IMR-90 (cell line): ENCODE results near the gene OR2W1. TPM values are rescaled to one million over a fixed set of nuclear protein-coding genes. Genes with fewer than 3 reads are reported as not detected.

Source experiments
- ATAC-seq: fragments of 200-7000 bp; cut with Tn5 transposase; 2 replicates; pipeline ENCODE4 v1.9.1; 2020; ENCODE audit warnings: low read depth, mild to moderate bottlenecking, moderate library complexity
- BruUV-seq: library from RNA; stranded (reverse); fragments of 400-500 nt; replicated peaks from 2 replicates; lab custom pipeline; 2021; lab: Mats Ljungman, UMichigan
- CTCF ChIA-PET: fragments of 300-600 bp; formaldehyde crosslinking; extraction: SDS; loops from one replicate; lab custom pipeline; 2021; ENCODE audit warnings: antibody characterized with exemption; lab: Yijun Ruan, JAX
- POLR2A ChIA-PET: fragments of 300-600 bp; sonication (Branson Sonifier 250); formaldehyde crosslinking; loops from one replicate; lab custom pipeline; 2022; ENCODE audit warnings: antibody characterized with exemption; ENCODE audit not compliant: unreplicated experiment; lab: Charles Lee
- DNase-seq: peaks from one replicate; pipeline ENCODE4 v3.0.0; 2013
- H2AFZ ChIP-seq: replicated peaks from 2 replicates; pipeline ENCODE3; 2013; ENCODE audit warnings: low read length, mild to moderate bottlenecking; ENCODE audit not compliant: poor library complexity
- H2AK5ac ChIP-seq: 2 replicates; pipeline ENCODE4 v1.6.1; 2013; ENCODE audit warnings: low read depth, low read length, inconsistent platforms
- H2AK9ac ChIP-seq: replicated peaks from 2 replicates; pipeline ENCODE3; 2013; ENCODE audit warnings: mild to moderate bottlenecking, low read depth, low read length, moderate library complexity; ENCODE audit not compliant: poor library complexity
- H2BK120ac ChIP-seq: 2 replicates; pipeline ENCODE4 v1.6.1; 2013; ENCODE audit warnings: low read depth, low read length, inconsistent platforms
- H2BK15ac ChIP-seq: 3 replicates; pipeline ENCODE4 v1.6.1; 2013; ENCODE audit warnings: low read depth, low read length, inconsistent platforms
- H2BK20ac ChIP-seq: 2 replicates; pipeline ENCODE4 v1.6.1; 2013; ENCODE audit warnings: low read depth, mild to moderate bottlenecking, inconsistent platforms, low read length, moderate library complexity
- H2BK5ac ChIP-seq: 2 replicates; pipeline ENCODE4 v1.6.1; 2013; ENCODE audit warnings: mild to moderate bottlenecking, low read depth, low read length, inconsistent platforms; ENCODE audit not compliant: poor library complexity, severe bottlenecking
- H3K14ac ChIP-seq: replicated peaks from 2 replicates; pipeline ENCODE4 v1.6.1; 2013; ENCODE audit warnings: low read depth, low read length, inconsistent platforms
- H3K18ac ChIP-seq: 2 replicates; pipeline ENCODE4 v1.6.1; 2013; ENCODE audit warnings: low read depth, low read length, control low read depth
- H3K23ac ChIP-seq: 2 replicates; pipeline ENCODE4 v1.6.1; 2013; ENCODE audit warnings: low read depth, low read length, inconsistent platforms
- H3K27ac ChIP-seq: 2 replicates; pipeline ENCODE4 v1.5.1; 2013; ENCODE audit warnings: mild to moderate bottlenecking, control low read depth, low read length; ENCODE audit not compliant: insufficient read depth
- H3K27me3 ChIP-seq: 2 replicates; pipeline ENCODE4 v1.6.1; 2013; ENCODE audit warnings: low read length; ENCODE audit not compliant: control insufficient read depth, insufficient read depth
- H3K36me3 ChIP-seq: 2 replicates; pipeline ENCODE4 v1.6.1; 2013; ENCODE audit warnings: low read length, mixed read lengths; ENCODE audit not compliant: control insufficient read depth, insufficient read depth
- H3K4ac ChIP-seq: 2 replicates; pipeline ENCODE4 v1.6.1; 2013; ENCODE audit warnings: low read depth, low read length, inconsistent platforms
- H3K4me1 ChIP-seq: 2 replicates; pipeline ENCODE4 v1.6.1; 2013; ENCODE audit warnings: low read length, mixed read lengths; ENCODE audit not compliant: control insufficient read depth, insufficient read depth
- H3K4me2 ChIP-seq: 2 replicates; pipeline ENCODE4 v1.6.1; 2013; ENCODE audit warnings: low read depth, mild to moderate bottlenecking, control low read depth, low read length, moderate library complexity
- H3K4me3 ChIP-seq: 2 replicates; pipeline ENCODE4 v1.5.1; 2013; ENCODE audit warnings: low read depth, mild to moderate bottlenecking, control low read depth, low read length, moderate library complexity; ENCODE audit not compliant: insufficient read depth
- H3K56ac ChIP-seq: 2 replicates; pipeline ENCODE4 v1.6.1; 2013; ENCODE audit warnings: low read length, inconsistent platforms; ENCODE audit not compliant: insufficient read depth; ENCODE audit errors: extremely low read depth
- H3K79me1 ChIP-seq, 2 experiments: 2 replicates each; pipeline ENCODE4 v1.6.1; 2013; ENCODE audit warnings: low read length in 2 of 2, inconsistent platforms in 1 of 2, low read depth in 1 of 2
- H3K9ac ChIP-seq: 2 replicates; pipeline ENCODE4 v1.6.1; 2013; ENCODE audit warnings: low read depth, low read length, control low read depth
- H3K9me1 ChIP-seq: 2 replicates; pipeline ENCODE4 v1.6.1; 2013; ENCODE audit warnings: low read length, inconsistent platforms; ENCODE audit not compliant: insufficient read depth
- H3K9me3 ChIP-seq: 2 replicates; pipeline ENCODE4 v1.6.1; 2013; ENCODE audit warnings: low read length; ENCODE audit not compliant: control insufficient read depth, insufficient read depth
- H4K20me1 ChIP-seq: 2 replicates; pipeline ENCODE4 v1.6.1; 2013; ENCODE audit warnings: low read length, inconsistent platforms; ENCODE audit not compliant: insufficient read depth
- H4K5ac ChIP-seq: 2 replicates; pipeline ENCODE4 v1.6.1; 2013; ENCODE audit warnings: mild to moderate bottlenecking, low read depth, low read length, control low read depth
- H4K8ac ChIP-seq, 2 experiments: 2 replicates each; pipeline ENCODE4 v1.6.1; 2013; ENCODE audit warnings: low read depth in 2 of 2, low read length in 2 of 2, control low read depth in 1 of 2, inconsistent platforms in 1 of 2
- H4K91ac ChIP-seq: 2 replicates; pipeline ENCODE4 v1.6.1; 2013; ENCODE audit warnings: low read depth, low read length, inconsistent platforms; ENCODE audit not compliant: insufficient read depth
- CEBPB ChIP-seq: IDR thresholded peaks from 2 replicates; pipeline ENCODE4 v1.6.1; 2012; ENCODE audit warnings: low read depth, low read length, improper control_type of control experiment
- CTCF ChIP-seq: conservative IDR thresholded peaks from 2 replicates; pipeline ENCODE4 v1.5.1; 2012; ENCODE audit warnings: mild to moderate bottlenecking, low read depth, low read length, improper control_type of control experiment
- FOS ChIP-seq: fragments of 150-350 bp; IDR thresholded peaks from 2 replicates; pipeline ENCODE4 v1.6.1; 2016; ENCODE audit warnings: low read depth, low read length
- MAFK ChIP-seq: IDR thresholded peaks from 2 replicates; pipeline ENCODE4 v1.6.1; 2012; ENCODE audit warnings: low read depth, low read length, improper control_type of control experiment
- MAZ ChIP-seq: IDR thresholded peaks from 2 replicates; pipeline ENCODE4 v1.6.1; 2012; ENCODE audit warnings: low read depth, mild to moderate bottlenecking, low read length, improper control_type of control experiment, moderate library complexity, borderline replicate concordance
- NFE2L2 ChIP-seq: fragments of 150-350 bp; IDR thresholded peaks from 2 replicates; pipeline ENCODE4 v1.6.1; 2016; ENCODE audit warnings: low read depth, mild to moderate bottlenecking, low read length
- RAD21 ChIP-seq: IDR thresholded peaks from 2 replicates; pipeline ENCODE4 v1.6.1; 2012; ENCODE audit warnings: low read length, improper control_type of control experiment
- RFX5 ChIP-seq: IDR thresholded peaks from 2 replicates; pipeline ENCODE4 v1.8.0; 2012; ENCODE audit warnings: low read depth, mild to moderate bottlenecking, low read length, moderate library complexity
- SMC3 ChIP-seq: fragments of 150-350 bp; IDR thresholded peaks from 2 replicates; pipeline ENCODE4 v1.6.1; 2016; ENCODE audit warnings: low read depth, mild to moderate bottlenecking, antibody characterized with exemption, low read length, moderate library complexity
- USF2 ChIP-seq: fragments of 150-350 bp; IDR thresholded peaks from 2 replicates; pipeline ENCODE4 v1.6.1; 2017; ENCODE audit warnings: mild to moderate bottlenecking, antibody characterized with exemption, low read length, low read depth
- WGBS, 2 experiments: methylation state at CpG; one replicate each; pipeline versions ENCODE4 v1.1.5 to v1.1.7; 2013; ENCODE audit warnings: missing lambda C conversion rate in 2 of 2; ENCODE audit not compliant: insufficient read length in 1 of 2; ENCODE audit errors: extremely low coverage in 2 of 2; 5-methylcytosine and 5-hydroxymethylcytosine counted together
- dilution Hi-C: fragments of 300-500 bp; cut with HindIII; formaldehyde crosslinking; loops from one replicate; pipeline ENCODE4 v1.14.3; 2018; ENCODE audit warnings: low sequenced_read_pairs; ENCODE audit not compliant: unreplicated experiment
- in situ Hi-C: fragments of 300-500 bp; cut with MboI; formaldehyde crosslinking; loops from 3 replicates; pipeline ENCODE4 v1.14.3; 2019; ENCODE audit warnings: low sequenced_read_pairs, inconsistent platforms, mixed read lengths
- intact Hi-C: fragments of 100-400 bp; cut with micrococcal nuclease; formaldehyde crosslinking; loops from 2 replicates; pipeline ENCODE4 v1.10.0; 2022
- polyA plus RNA-seq, 3 experiments: library from polyadenylated mRNA; depleted of rRNA; stranded (reverse); fragments of >200 nt; gene quantifications; 2 replicates each; pipeline ENCODE4 v1.2.3, GENCODE V29; 2012; ENCODE audit warnings: low replicate concordance in 1 of 3
- total RNA-seq: library from RNA; depleted of rRNA; stranded (reverse); fragments of >200 nt; gene quantifications from 2 replicates; pipeline ENCODE4 v1.2.3, GENCODE V29; 2012
- TF ChIP-seq, protein P1 (sequence below): fragments of 150-350 bp; IDR thresholded peaks from 2 replicates; pipeline ENCODE4 v1.6.1; 2016; ENCODE audit warnings: low read depth, mild to moderate bottlenecking, low read length, moderate library complexity, borderline replicate concordance

The OR2W1 gene
- total and polyA plus RNA-seq, 2 of the 4 experiments (the other 2 are of a cell fraction): not detected

DNA sequence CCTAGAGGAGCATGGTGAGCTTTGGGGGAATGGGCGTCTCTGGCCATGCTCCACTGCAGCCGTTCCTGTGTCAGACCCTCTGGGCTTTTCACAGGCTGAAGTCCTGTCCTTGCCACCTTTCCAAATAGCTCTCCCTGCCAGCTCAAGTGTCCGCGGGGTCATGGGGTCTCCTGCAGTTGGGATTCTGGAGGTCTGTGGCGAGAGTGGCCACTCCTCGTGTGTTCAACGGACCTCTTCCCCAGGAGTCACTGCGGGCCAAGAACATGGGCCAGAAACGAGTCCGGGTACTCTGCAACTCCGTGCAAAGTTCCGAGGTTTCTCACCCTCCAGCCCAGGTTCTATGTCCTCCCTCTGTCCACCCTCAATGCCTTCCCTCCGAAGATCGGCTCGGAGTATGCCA, 37.5 kb upstream of the OR2W1 start:
- BruUV-seq: no TSS peak
- Histone ChIP-seq H2AK9ac (no peak overlapping the region), H3K4me1 (no peaks in the 10 kb centered on the region), H4K20me1 (no peaks in the 10 kb centered on the region), H3K9ac (no peak overlapping the region), H3K14ac (no peak overlapping the region), H3K18ac (no peak overlapping the region), H2AK5ac (no peak overlapping the region), H4K91ac (no peak overlapping the region), H3K27ac (no peak overlapping the region), H3K9me3 (peaks cover 9% of the 10 kb centered on the region), H4K8ac (no peak overlapping the region), H3K4ac (no peak overlapping the region), H3K4me3 (no peak overlapping the region), H2BK15ac (no peak overlapping the region), H3K79me1 (no peaks in the 10 kb centered on the region), H3K4me2 (no peak overlapping the region), H2BK5ac (no peak overlapping the region), H2AFZ (no peak overlapping the region), H3K56ac (no peak overlapping the region), H3K27me3 (no peaks in the 10 kb centered on the region), H3K9me1 (no peaks in the 10 kb centered on the region), H3K36me3 (no peaks in the 10 kb centered on the region), H2BK20ac (no peak overlapping the region), H3K23ac (no peak overlapping the region), H2BK120ac (no peak overlapping the region), H4K5ac (no peak overlapping the region)
- intact Hi-C loops (no loop called here), dilution Hi-C loops (no loop called here), in situ Hi-C loops (no loop called here)
- CTCF ChIA-PET: no interaction called here
- POLR2A ChIA-PET: no interaction called here
- DNase-seq (no peak), ATAC-seq (no peak)
- TF ChIP-seq CTCF (no peak), SMC3 (no peak), CEBPB (no peak), USF2 (no peak), NFE2L2 (no peak), RAD21 (no peak), MAZ (no peak), FOS (no peak), RFX5 (no peak), MAFK (no peak)
- TF ChIP-seq, protein P1, sequence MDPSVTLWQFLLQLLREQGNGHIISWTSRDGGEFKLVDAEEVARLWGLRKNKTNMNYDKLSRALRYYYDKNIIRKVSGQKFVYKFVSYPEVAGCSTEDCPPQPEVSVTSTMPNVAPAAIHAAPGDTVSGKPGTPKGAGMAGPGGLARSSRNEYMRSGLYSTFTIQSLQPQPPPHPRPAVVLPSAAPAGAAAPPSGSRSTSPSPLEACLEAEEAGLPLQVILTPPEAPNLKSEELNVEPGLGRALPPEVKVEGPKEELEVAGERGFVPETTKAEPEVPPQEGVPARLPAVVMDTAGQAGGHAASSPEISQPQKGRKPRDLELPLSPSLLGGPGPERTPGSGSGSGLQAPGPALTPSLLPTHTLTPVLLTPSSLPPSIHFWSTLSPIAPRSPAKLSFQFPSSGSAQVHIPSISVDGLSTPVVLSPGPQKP: no peak
- WGBS, 2 experiments: 82% methylated on average over 2 of the region's 15 CpGs; no CpG with 5 or more reads in 1 of the 2 experiments
